ENCODE data around the gene UNC119.

UNC119 gene

GRCh38 chr17:28518578-28518977 lies 33.8 kb downstream of the UNC119 start:
- no peaks in the 10 kb centered on the region for H3K27me3 ChIP-seq (ENCODE audit: insufficient read depth, low read length, poor library complexity, severe bottlenecking)
- H3K9me3 ChIP-seq (ENCODE audit: insufficient read depth, low read depth, low read length), result no peaks in the 10 kb centered on the region
- H3K9me2 ChIP-seq (replicated peaks; ENCODE audit: low read depth, low read length), result no peaks in the 10 kb centered on the region
- peaks cover 26% of the 10 kb centered on the region for H3K4me1 ChIP-seq (ENCODE audit: insufficient read depth, low read length, poor library complexity, severe bottlenecking)
- no peak overlapping the region for H2AFZ ChIP-seq (ENCODE audit: low read length)
- H3K36me3 ChIP-seq (ENCODE audit: insufficient read depth, low read length), result no peaks in the 10 kb centered on the region
- no peaks in the 10 kb centered on the region for H3F3A ChIP-seq (ENCODE audit: low read depth)
- no peak for TF ChIP-seq EZH2phosphoT487 (IDR thresholded peaks at IDR 0.05; ENCODE audit: borderline replicate concordance)
- TF ChIP-seq, protein P1, sequence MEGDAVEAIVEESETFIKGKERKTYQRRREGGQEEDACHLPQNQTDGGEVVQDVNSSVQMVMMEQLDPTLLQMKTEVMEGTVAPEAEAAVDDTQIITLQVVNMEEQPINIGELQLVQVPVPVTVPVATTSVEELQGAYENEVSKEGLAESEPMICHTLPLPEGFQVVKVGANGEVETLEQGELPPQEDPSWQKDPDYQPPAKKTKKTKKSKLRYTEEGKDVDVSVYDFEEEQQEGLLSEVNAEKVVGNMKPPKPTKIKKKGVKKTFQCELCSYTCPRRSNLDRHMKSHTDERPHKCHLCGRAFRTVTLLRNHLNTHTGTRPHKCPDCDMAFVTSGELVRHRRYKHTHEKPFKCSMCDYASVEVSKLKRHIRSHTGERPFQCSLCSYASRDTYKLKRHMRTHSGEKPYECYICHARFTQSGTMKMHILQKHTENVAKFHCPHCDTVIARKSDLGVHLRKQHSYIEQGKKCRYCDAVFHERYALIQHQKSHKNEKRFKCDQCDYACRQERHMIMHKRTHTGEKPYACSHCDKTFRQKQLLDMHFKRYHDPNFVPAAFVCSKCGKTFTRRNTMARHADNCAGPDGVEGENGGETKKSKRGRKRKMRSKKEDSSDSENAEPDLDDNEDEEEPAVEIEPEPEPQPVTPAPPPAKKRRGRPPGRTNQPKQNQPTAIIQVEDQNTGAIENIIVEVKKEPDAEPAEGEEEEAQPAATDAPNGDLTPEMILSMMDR (conservative IDR thresholded peaks at IDR 0.05; ENCODE audit: low read length), result no peak
- H3K4me3 ChIP-seq (ENCODE audit: low read length, poor library complexity, severe bottlenecking), result no peak overlapping the region
- no peak overlapping the region for H3K9ac ChIP-seq (ENCODE audit: low read depth, low read length, poor library complexity, severe bottlenecking)
- H4K20me1 ChIP-seq (ENCODE audit: insufficient read depth, low read length, poor library complexity, severe bottlenecking), result no peaks in the 10 kb centered on the region
- H3K4me2 ChIP-seq (ENCODE audit: low read depth, low read length, poor library complexity, severe bottlenecking), result no peak overlapping the region
- H3K79me2 ChIP-seq (ENCODE audit: insufficient read depth, low read length), result no peaks in the 10 kb centered on the region

DNA sequence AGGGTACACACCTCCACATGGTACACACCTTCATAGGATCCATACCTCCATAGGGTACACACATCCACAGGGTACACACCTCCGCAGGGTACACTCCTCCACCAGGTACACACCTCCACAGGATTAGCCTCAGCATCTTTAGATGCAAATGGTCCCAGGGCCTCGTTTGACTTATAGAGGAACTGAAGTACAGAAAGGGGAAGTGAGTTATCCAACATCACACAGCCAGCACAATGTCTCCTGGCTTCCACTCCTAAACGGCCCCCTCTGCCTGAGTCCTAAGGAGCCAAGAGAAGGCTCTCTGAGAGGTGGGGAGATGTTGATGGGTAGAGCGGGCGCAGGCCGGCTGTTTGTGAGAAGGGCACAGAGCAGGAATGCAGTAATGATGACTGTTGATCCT lies 34.3 kb downstream of the UNC119 start:
- Histone ChIP-seq H3K36me3 (ENCODE audit: insufficient read depth, low read length) (no peaks in the 10 kb centered on the region), H3K79me2 (ENCODE audit: insufficient read depth, low read length) (no peaks in the 10 kb centered on the region), H3K4me3 (ENCODE audit: low read length, poor library complexity, severe bottlenecking) (no peak overlapping the region), H2AFZ (ENCODE audit: low read length) (no peak overlapping the region), H4K20me1 (ENCODE audit: insufficient read depth, low read length, poor library complexity, severe bottlenecking) (no peaks in the 10 kb centered on the region), H3K9me2 (replicated peaks; ENCODE audit: low read depth, low read length) (no peaks in the 10 kb centered on the region), H3K27me3 (ENCODE audit: insufficient read depth, low read length, poor library complexity, severe bottlenecking) (no peaks in the 10 kb centered on the region), H3K4me1 (ENCODE audit: insufficient read depth, low read length, poor library complexity, severe bottlenecking) (peaks cover 26% of the 10 kb centered on the region), H3K9me3 (ENCODE audit: insufficient read depth, low read depth, low read length) (no peaks in the 10 kb centered on the region), H3K4me2 (ENCODE audit: low read depth, low read length, poor library complexity, severe bottlenecking) (no peak overlapping the region), H3K9ac (ENCODE audit: low read depth, low read length, poor library complexity, severe bottlenecking) (no peak overlapping the region), H3F3A (ENCODE audit: low read depth) (no peaks in the 10 kb centered on the region)
- TF ChIP-seq, protein P1 (conservative IDR thresholded peaks at IDR 0.05; ENCODE audit: low read length), result no peak
- no peak for TF ChIP-seq EZH2phosphoT487 (IDR thresholded peaks at IDR 0.05; ENCODE audit: borderline replicate concordance)

DNA sequence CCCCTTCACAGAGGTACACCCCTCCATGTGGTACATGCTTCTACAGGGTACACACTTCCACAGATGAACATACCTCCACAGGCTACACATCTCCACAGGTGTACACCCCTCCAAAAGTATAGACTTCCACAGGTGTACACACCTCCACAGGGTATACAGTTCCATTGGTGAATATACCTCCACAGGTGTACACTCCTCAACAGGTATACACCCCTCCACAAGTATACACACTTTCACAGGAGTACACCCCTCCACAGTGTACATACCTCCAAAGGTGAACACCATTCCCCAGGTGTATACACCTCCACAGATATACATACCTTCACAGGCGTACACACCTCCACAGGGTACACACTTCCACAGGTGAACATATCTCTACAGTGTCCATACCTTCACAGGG lies 36.9 kb downstream of the UNC119 start:
- Histone ChIP-seq H3K4me3 (ENCODE audit: low read length, poor library complexity, severe bottlenecking) (no peak overlapping the region), H2AFZ (ENCODE audit: low read length) (no peak overlapping the region), H3K9ac (ENCODE audit: low read depth, low read length, poor library complexity, severe bottlenecking) (no peak overlapping the region), H3K9me3 (ENCODE audit: insufficient read depth, low read depth, low read length) (no peaks in the 10 kb centered on the region), H3K79me2 (ENCODE audit: insufficient read depth, low read length) (no peaks in the 10 kb centered on the region), H3K9me2 (replicated peaks; ENCODE audit: low read depth, low read length) (no peaks in the 10 kb centered on the region), H3K36me3 (ENCODE audit: insufficient read depth, low read length) (no peaks in the 10 kb centered on the region), H4K20me1 (ENCODE audit: insufficient read depth, low read length, poor library complexity, severe bottlenecking) (no peaks in the 10 kb centered on the region), H3K27me3 (ENCODE audit: insufficient read depth, low read length, poor library complexity, severe bottlenecking) (no peaks in the 10 kb centered on the region), H3F3A (ENCODE audit: low read depth) (no peaks in the 10 kb centered on the region), H3K4me1 (ENCODE audit: insufficient read depth, low read length, poor library complexity, severe bottlenecking) (peaks cover 23% of the 10 kb centered on the region), H3K4me2 (ENCODE audit: low read depth, low read length, poor library complexity, severe bottlenecking) (no peak overlapping the region)
- TF ChIP-seq, protein P1 (conservative IDR thresholded peaks at IDR 0.05; ENCODE audit: low read length), result no peak
- TF ChIP-seq EZH2phosphoT487 (IDR thresholded peaks at IDR 0.05; ENCODE audit: borderline replicate concordance), result no peak
